Mucosa of stomach (tissue), 1 donor: ENCODE results near the gene EVA1C.
"Not testable (repeated sequence)": the region's sequence is repeated elsewhere in the genome, so short reads cannot be mapped to it uniquely, and the experiment has no call there.

ENCODE experiments used
- H3K27me3 ChIP-seq: one replicate; pipeline ENCODE4 v1.7.0; 2013; ENCODE audit warnings: mild to moderate bottlenecking, low read length; ENCODE audit not compliant: control insufficient read depth, insufficient read depth
- H3K36me3 ChIP-seq: one replicate; pipeline ENCODE4 v1.7.0; 2013; ENCODE audit warnings: low read length; ENCODE audit not compliant: control insufficient read depth, insufficient read depth
- H3K4me1 ChIP-seq: one replicate; pipeline ENCODE4 v1.7.0; 2013; ENCODE audit warnings: mild to moderate bottlenecking, low read length; ENCODE audit not compliant: control insufficient read depth, insufficient read depth
- H3K4me3 ChIP-seq: one replicate; pipeline ENCODE4 v1.7.0; 2013; ENCODE audit warnings: low read length
- H3K9ac ChIP-seq: one replicate; pipeline ENCODE4 v1.7.0; 2013; ENCODE audit warnings: mild to moderate bottlenecking, low read length, moderate library complexity
- H3K9me3 ChIP-seq: one replicate; pipeline ENCODE4 v1.7.0; 2013; ENCODE audit warnings: mild to moderate bottlenecking, low read length, moderate library complexity; ENCODE audit not compliant: control insufficient read depth
- donor health status: Pancreatic carcinoma.

Gene EVA1C

DNA sequence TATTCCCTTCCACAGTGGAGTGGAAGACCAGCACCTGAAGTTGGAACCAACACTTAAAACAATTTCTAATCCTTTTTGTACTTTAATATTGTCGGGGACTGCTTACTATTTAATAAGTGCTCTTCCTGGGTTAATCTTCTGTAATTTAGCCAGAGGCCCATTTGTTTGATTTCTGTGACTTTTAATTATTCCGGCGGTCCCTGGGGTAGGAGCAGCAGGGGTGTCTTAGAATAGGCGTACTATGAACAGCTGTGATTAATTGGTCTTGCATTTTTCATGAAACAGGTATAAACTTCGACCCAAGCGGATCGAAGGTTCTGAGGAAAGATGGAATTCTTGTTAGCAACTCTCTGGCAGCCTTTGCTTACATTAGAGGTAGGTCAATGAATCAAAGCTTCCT is 91.1 kb downstream of the EVA1C start:
- not testable (repeated sequence) for H3K4me1 ChIP-seq, H3K36me3 ChIP-seq, H3K27me3 ChIP-seq, H3K9me3 ChIP-seq, H3K4me3 ChIP-seq, H3K9ac ChIP-seq

DNA sequence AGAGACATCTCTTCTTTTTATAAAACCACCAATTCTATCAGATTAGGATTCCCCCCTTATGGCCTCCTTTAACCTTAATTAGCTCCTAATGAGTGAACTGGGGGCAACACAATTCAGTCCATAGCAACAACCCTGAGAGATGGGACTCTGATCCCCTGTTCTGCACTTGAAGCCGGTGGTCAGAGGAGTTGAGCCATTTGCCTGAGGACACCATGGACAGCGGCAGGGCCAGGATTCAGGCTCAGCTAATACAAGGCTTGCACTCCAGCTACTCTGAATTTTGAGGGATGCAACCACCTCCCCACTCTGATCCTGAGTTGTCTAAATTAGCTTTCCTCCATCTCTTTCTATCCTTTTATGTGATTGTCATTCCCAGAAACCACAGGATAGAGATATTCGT is 93.3 kb downstream of the EVA1C start:
- H3K9ac ChIP-seq, H3K4me1 ChIP-seq, H3K27me3 ChIP-seq, H3K36me3 ChIP-seq, H3K9me3 ChIP-seq, H3K4me3 ChIP-seq: not testable (repeated sequence)

DNA sequence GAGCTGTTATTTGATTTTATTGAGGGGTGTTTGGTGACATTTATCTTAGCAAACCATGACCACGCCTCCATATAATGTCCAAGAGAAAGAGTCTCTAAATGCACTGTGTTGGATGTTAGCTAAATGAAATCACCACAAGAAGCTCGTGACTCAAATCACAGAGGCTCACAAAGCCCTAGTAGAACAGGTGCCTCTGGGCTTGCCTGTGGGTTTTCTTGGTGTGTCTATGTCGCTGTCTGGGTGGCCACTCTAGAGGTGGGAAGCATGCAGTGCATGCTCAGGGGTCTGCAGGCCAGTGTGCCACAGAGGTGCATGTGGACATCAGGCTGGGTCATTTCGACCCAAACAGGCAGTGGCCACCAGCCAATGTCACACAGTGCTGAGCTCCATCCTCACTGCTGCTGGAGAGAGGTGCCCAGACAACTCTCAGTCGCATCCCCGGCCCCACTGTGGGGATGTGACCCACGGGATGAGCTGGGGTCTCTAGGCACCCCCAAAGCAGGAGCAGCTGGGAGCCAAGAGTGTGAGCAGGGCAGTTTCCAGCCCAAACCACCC is 94.0 kb downstream of the EVA1C start:
- not testable (repeated sequence) for H3K36me3 ChIP-seq

DNA sequence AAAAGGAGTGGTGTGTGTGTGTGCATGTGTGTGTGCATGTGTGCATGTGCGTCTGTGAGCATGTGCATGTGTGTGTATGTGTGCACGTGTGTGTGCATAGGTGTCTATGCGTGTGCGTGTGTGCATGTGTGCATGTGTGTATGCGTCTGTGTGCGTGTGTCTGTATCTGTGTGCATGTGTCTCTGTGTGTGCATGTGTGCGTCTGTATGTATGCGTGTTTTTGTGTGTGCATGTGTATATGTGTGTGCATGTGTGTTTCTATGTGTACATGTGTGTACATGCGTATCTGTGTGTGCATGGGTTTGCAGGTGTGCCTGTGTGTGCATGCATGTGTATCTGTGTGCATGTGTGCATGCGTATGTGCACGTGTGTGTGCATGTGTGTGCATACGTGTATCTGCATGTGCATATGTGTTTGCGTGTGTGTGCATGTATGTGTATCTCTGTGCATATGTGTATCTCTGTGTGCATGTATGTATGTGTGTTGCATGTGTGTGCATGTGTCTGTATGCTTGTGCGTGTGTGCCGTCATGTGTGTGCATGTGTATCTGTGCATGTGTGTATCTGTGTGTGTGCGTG is 94.9 kb downstream of the EVA1C start:
- Histone ChIP-seq H3K27me3 (no peaks in the 10 kb centered on the region), H3K9me3 (no peaks in the 10 kb centered on the region), H3K36me3 (peaks cover 4% of the 10 kb centered on the region), H3K9ac (no peak overlapping the region), H3K4me3 (no peak overlapping the region), H3K4me1 (no peaks in the 10 kb centered on the region)

More for the DNA sequence above, 94.0 kb downstream of the EVA1C start:
- H3K27me3 ChIP-seq, H3K9me3 ChIP-seq, H3K4me1 ChIP-seq, H3K9ac ChIP-seq, H3K4me3 ChIP-seq: not testable (repeated sequence)

DNA sequence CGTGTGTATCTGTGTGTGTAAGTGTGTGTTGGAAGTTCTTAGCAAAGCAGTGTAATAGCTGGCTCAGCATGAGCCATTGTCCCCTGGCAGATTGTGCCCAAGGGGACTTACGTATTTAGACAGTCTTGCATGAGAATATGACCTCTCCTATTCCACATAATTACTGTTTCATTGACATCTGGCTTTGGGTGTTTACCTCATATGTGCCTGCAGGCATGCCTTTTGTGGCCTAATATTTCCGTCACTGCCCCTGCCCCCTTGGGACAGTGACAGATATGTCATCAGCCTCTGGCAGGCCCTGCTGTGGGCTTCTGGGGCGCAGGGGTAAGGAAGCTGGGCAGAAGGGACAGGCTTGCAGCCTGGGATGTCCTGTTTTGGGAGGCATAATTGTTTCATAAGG is 95.5 kb downstream of the EVA1C start:
- H3K9me3 ChIP-seq, H3K4me3 ChIP-seq, H3K9ac ChIP-seq, H3K4me1 ChIP-seq, H3K36me3 ChIP-seq, H3K27me3 ChIP-seq: not testable (repeated sequence)

DNA sequence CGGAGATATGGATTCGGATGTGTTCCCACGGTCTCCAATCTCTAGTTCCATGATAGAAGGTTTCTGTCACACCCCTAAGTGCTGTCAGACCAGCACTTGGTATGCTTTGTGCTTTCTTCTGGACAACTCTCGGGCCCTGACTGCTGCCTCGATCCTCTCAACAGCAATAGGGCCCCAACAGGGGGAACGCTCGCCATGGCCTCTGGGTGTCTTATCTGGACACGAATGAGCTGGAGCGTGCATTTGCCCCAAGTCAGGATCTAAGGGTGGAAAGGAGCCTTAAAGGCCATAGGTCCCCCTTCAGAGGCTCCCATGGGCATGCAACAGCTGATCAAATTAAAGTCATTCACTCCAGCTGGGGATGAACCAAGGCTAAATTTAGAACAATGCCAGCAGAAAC is 96.1 kb downstream of the EVA1C start:
- Histone ChIP-seq H3K9me3 (no peaks in the 10 kb centered on the region), H3K4me1 (no peaks in the 10 kb centered on the region), H3K36me3 (peaks cover 4% of the 10 kb centered on the region), H3K9ac (no peak overlapping the region), H3K27me3 (no peaks in the 10 kb centered on the region), H3K4me3 (no peak overlapping the region)

DNA sequence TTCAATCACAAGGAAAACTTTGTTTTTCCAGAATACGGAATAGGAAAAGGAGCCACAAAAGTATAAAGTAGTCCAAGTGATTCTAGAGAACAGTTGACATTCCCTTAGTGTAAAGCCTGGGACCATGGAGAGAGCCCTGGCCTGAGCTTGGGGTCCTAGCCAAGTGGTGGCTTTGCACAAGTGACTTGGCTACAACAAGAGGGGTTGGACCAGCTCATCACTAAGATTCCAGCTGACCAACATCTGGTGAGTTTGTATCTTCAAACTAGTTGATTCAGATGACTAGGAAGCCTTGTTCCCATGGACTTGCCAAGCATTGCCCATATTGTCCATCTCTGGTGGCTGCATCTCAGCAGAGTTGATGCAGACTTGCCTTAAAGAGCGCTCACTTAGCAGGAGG is 96.5 kb downstream of the EVA1C start:
- not testable (repeated sequence) for H3K4me3 ChIP-seq, H3K9me3 ChIP-seq, H3K9ac ChIP-seq, H3K4me1 ChIP-seq, H3K27me3 ChIP-seq, H3K36me3 ChIP-seq

DNA sequence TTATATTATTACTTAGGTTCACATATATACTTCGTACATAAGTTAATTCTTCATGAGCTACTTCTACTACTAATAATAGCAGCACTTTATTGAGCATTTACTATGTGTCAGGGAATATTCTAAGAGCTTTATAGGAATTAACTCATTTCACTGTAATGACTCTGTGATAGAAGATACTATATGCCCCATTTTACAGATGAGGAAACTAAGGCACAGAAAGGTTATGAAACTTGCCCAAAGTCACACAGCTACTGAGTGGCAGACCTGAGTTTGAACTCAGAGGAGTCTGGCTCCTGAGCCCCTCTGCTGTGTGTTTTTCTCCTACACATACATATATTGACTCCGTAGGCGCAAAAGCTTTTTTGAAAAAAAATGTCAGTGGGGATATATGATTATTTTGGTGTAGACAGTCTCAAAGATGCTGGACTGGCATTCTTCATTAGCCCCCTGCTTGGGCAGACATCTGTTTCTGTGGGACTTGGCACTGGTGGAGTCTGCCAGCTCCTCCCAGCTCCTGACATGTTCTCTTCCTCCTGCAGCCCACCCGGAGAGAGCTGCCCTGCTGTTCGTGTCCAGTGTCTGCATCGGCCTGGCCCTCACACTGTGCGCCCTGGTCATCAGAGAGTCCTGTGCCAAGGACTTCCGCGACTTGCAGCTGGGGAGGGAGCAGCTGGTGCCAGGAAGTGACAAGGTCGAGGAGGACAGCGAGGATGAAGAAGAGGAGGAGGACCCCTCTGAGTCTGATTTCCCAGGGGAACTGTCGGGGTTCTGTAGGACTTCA is 102.0 kb downstream of the EVA1C start:
- Histone ChIP-seq H3K9ac (no peak overlapping the region), H3K36me3 (no peaks in the 10 kb centered on the region), H3K9me3 (no peaks in the 10 kb centered on the region), H3K4me1 (no peaks in the 10 kb centered on the region), H3K27me3 (no peaks in the 10 kb centered on the region), H3K4me3 (no peak overlapping the region)

DNA sequence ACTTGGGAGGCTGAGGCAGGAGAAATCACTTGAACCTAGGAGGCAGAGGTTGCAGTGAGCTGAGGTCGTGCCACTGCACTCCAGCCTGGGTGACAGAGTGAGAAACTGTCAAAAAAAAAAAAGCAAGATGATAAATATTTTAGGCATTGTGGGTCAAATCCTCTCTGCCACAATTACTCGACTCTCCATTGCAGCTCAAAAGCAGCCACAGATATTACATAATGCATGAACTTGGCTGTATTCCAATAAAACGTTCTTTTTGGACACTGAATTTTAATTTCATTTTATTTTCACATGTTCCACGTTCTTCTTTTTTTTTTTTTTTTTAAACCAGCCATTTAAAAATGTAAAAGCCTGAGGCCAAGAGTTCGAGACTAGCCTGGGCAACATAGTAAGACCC is 103.4 kb downstream of the EVA1C start:
- Histone ChIP-seq H3K27me3 (no peaks in the 10 kb centered on the region), H3K4me3 (no peak overlapping the region), H3K9ac (no peak overlapping the region), H3K4me1 (no peaks in the 10 kb centered on the region), H3K9me3 (no peaks in the 10 kb centered on the region), H3K36me3 (no peaks in the 10 kb centered on the region)

DNA sequence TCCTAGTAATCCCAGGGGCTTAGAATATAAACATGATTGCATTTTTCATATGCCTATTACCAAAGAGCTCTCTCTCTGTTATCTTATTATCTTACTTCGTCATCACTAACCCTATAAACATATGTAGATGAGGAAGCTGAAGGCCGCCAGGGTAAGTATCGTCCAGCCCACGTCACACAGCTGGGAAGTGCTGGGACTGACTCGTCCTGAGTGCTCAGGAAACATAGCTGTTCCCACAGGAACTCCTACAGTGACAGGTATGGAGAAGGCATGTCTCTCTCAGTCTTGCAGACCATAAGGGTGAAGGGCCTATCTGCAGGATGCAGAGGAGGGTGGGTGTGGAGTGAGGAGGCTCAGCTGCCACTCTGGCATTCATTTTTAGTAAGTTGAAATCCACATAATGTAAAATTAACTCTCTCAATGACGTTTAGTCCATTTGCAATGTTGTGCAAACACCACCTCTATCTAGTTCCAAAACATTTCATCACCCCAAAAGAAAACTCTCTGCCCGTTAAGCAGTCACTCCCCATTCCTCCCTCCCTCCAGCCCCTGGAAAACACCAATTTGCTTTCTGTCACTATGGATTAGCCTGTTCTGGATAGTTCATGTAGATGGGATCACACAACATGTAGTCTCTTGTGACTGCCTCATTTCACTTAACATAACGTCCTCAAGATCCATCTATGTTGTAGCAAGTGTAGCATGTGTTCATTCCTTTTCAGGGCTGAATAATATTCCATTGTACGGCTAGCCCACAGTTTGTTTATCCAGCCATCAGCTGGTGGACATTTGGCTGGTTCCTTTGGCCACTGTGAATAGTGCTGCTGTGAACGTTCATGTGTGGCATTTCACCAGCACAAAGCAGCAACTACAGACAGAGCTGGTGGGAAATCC is 104.5 kb downstream of the EVA1C start:
- no peaks in the 10 kb centered on the region for H3K9me3 ChIP-seq
- H3K9ac ChIP-seq, result no peak overlapping the region
- no peaks in the 10 kb centered on the region for H3K36me3 ChIP-seq
- no peaks in the 10 kb centered on the region for H3K27me3 ChIP-seq
- H3K4me1 ChIP-seq, result peaks cover 5% of the 10 kb centered on the region
- no peak overlapping the region for H3K4me3 ChIP-seq

DNA sequence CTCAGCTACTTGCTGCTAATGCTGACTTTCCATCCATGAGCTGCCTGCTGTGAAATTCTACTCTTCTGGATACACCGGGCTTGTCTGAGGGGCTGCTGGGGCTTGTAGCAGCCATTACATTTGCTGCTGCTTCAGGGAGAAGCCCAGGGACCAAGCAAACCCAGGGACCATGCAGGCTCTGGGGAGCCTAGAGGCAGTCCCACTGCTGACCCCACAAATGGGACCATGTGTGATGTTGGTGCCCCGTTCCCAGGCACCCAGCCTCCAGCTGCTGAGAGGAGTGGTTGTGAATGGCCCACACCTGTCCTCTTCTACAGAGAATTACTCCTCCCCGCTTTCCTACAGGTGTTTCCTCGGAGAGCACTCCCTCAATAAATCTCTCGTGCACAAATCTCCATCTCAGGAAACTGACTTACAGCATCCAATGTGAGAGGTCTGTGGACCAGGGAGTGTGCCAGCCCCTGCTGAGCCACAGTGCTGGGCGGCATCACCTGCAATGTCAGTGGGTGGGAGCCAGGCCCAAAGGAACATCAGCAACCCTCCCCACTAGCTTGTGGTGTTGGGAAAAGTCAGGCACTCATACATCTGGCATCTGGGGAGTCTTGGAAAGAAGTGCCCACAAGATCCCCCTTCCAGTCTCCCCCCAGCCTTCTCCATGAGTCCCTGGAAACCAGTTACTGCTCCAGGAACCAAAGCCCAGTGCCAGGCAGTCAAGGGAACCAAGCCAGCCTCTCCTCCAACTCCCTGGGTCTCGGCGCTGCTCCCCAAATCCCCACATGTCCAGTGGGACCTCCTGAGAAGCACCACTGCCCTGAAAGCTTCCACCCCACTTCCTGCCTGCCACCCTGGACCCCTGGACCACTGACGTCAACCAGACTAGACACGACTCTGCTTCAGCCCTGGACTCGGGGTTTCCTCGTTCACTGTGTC is 107.7 kb downstream of the EVA1C start:
- H3K36me3 ChIP-seq, result no peaks in the 10 kb centered on the region
- H3K27me3 ChIP-seq, result no peaks in the 10 kb centered on the region
- H3K4me1 ChIP-seq, result peaks cover 5% of the 10 kb centered on the region
- H3K9ac ChIP-seq, result no peak overlapping the region
- no peak overlapping the region for H3K4me3 ChIP-seq
- H3K9me3 ChIP-seq, result no peaks in the 10 kb centered on the region
